Measurements from ENCODE around the gene EMC7.
A peak's percentile ranks its signal among the peaks of the same experiment; 100 is the strongest.

The EMC7 gene

GRCh38 chr15:34065261-34065660, 36.4 kb downstream of the EMC7 start:
- no peak for TF ChIP-seq CTCF (IDR thresholded peaks at IDR 0.05)
- intact Hi-C loops (cut with DNase I; ENCODE audit: low total_unique reads), result loop anchor here (10.0 kb wide), 1 partner anchor 300 kb away; the partner anchor contains the start of gene LPCAT4
- Histone ChIP-seq H3K9me3 (no peaks in the 10 kb centered on the region), H3K27ac (no peak overlapping the region), H3K4me1 (no peaks in the 10 kb centered on the region), H3K4me3 (no peak overlapping the region), H3K27me3 (no peaks in the 10 kb centered on the region), H3K36me3 (no peaks in the 10 kb centered on the region)
- no peak for DNase-seq

GRCh38 chr15:34064438-34064837, 37.2 kb downstream of the EMC7 start:
- no peaks in the 10 kb centered on the region for H3K9me3 ChIP-seq
- no peak overlapping the region for H3K4me3 ChIP-seq
- no peak overlapping the region for H3K27ac ChIP-seq
- TF ChIP-seq CTCF (IDR thresholded peaks at IDR 0.05), result no peak
- intact Hi-C loops (cut with DNase I; ENCODE audit: low total_unique reads), result loop anchor here (5.0 to 10.0 kb wide), 2 partner anchors 148 to 300 kb away; partner anchors contain the start of genes KATNBL1 and LPCAT4
- H3K27me3 ChIP-seq, result no peaks in the 10 kb centered on the region
- H3K36me3 ChIP-seq, result no peaks in the 10 kb centered on the region
- H3K4me1 ChIP-seq, result no peaks in the 10 kb centered on the region
- DNase-seq, result no peak

- TF ChIP-seq CTCF (IDR thresholded peaks at IDR 0.05), result no peak
- no peak for DNase-seq
- Histone ChIP-seq H3K9me3 (no peaks in the 10 kb centered on the region), H3K4me1 (peaks cover 0 to 23% (median 6%) of the 10 kb centered on the region in 4 donors), H3K27ac (no peak overlapping the region), H3K4me3 (no peak overlapping the region), H3K36me3 (no peaks in the 10 kb centered on the region), H3K27me3 (no peaks in the 10 kb centered on the region)
- intact Hi-C loops (cut with DNase I; ENCODE audit: low total_unique reads), result loop anchor here (5.0 to 10.0 kb wide), 2 partner anchors 152 to 305 kb away; partner anchors contain the start of genes KATNBL1 and LPCAT4
Observed at GRCh38 chr15:34059946-34060345, 41.7 kb downstream of the EMC7 start.

GRCh38 chr15:34059476-34059875, 42.2 kb downstream of the EMC7 start:
- intact Hi-C loops (cut with DNase I; ENCODE audit: low total_unique reads), result no loop called here
- Histone ChIP-seq H3K36me3 (no peaks in the 10 kb centered on the region), H3K27ac (no peak overlapping the region), H3K4me1 (peaks cover 0 to 23% (median 6%) of the 10 kb centered on the region in 4 donors), H3K9me3 (no peaks in the 10 kb centered on the region), H3K4me3 (no peak overlapping the region), H3K27me3 (no peaks in the 10 kb centered on the region)
- no peak for DNase-seq
- no peak for TF ChIP-seq CTCF (IDR thresholded peaks at IDR 0.05)

GRCh38 chr15:34056911-34057310, 44.8 kb downstream of the EMC7 start:
- Histone ChIP-seq H3K4me1 (peaks cover 0 to 23% (median 6%) of the 10 kb centered on the region in 4 donors), H3K4me3 (no peak overlapping the region), H3K27me3 (no peaks in the 10 kb centered on the region), H3K36me3 (no peaks in the 10 kb centered on the region), H3K27ac (peak overlapping the region; percentile 65 to 75), H3K9me3 (no peaks in the 10 kb centered on the region)
- DNase-seq, result no peak
- TF ChIP-seq CTCF (IDR thresholded peaks at IDR 0.05), result no peak
- intact Hi-C loops (cut with DNase I; ENCODE audit: low total_unique reads), result no loop called here

Data from tibial artery (tissue), 4 donors.